ENCODE results near the gene NIFK.

GRCh38 chr2:121677855-121678254, 58.8 kb downstream of the NIFK start:
- no peak for TF ChIP-seq CTCF (conservative IDR thresholded peaks at IDR 0.05 in 1 of 2, IDR thresholded peaks at IDR 0.05 in 1 of 2; ENCODE audit: extremely low read depth in 1 of 2, insufficient read depth in 1 of 2, low read depth in 1 of 2, low read length in 2 of 2)
- no peak for TF ChIP-seq EZH2 (IDR thresholded peaks at IDR 0.05; ENCODE audit: borderline replicate concordance, low read length)
